HG03575 (cell line): ENCODE data around the gene TMEM53.

Experiments used
- ATAC-seq: cut with Tn5 transposase; IDR thresholded peaks from one replicate; pipeline ENCODE4 v1.9.1; 2021; ENCODE audit not compliant: unreplicated experiment, insufficient number of reproducible peaks, low FRiP score; ENCODE audit errors: extremely low read depth

The TMEM53 gene

DNA sequence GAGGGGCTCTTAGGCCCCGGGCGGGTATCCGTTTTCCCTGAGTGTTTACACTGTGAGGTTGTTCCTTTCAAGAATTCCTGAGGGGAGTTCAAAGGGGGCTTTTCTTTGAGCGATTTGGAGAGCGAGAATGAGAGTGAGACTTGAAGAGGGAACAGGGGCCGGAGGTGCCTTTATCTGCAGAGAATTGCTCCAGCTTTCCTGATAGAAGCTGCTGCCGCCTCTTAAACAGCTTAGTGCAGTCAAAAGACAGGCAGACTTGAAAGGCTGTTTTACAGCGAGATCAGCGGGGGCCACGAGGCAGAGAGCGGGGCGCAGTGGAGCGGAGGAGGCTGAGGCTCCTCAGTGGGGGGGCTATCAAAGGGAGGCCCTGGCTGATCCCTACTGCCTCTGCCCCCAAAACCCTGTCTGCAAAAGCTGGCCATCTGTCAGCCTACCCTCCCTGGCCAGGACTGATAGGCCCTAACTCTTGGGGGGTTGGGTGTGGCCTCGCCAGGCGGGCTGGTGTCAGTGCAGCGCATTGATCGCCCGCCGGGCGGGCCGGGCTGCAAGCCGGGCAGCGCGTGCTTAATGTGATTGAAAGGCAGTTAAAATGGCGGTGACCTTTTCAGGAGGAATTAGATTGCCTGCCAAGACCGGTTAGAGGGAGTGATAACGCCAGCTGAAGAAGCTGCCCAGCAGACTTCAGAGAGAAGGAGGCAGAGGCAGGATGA, 36.4 kb downstream of the TMEM53 start:
- no peak for ATAC-seq

- ATAC-seq, result no peak
Observed at GRCh38 chr1:44636688-44637598, 37.3 kb downstream of the TMEM53 start.

- no peak for ATAC-seq
Observed at GRCh38 chr1:44636083-44636687, 38.1 kb downstream of the TMEM53 start.

DNA sequence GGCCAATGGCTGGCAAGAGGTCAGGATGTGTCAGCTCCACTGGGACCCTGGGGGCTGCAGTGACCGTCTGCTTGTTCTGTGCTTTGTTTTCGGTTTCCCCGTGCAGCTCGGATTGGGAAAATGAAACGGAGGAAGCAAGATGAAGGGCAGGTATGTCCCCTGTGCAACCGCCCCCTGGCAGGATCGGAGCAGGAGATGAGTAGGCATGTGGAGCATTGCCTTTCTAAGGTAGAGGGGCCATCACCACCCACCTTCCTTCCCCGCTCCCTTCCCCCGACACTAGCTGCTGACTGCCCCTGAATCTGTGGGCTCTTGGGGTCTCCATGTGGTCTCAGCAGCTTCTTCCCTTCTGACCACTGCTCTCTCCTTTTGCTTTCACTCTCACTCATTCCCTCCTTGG, 38.8 kb downstream of the TMEM53 start:
- ATAC-seq, result no peak

- no peak for ATAC-seq
Observed at GRCh38 chr1:44634606-44635189, 39.6 kb downstream of the TMEM53 start.

- ATAC-seq, result no peak
Observed at GRCh38 chr1:44632598-44632997, 41.7 kb downstream of the TMEM53 start.

DNA sequence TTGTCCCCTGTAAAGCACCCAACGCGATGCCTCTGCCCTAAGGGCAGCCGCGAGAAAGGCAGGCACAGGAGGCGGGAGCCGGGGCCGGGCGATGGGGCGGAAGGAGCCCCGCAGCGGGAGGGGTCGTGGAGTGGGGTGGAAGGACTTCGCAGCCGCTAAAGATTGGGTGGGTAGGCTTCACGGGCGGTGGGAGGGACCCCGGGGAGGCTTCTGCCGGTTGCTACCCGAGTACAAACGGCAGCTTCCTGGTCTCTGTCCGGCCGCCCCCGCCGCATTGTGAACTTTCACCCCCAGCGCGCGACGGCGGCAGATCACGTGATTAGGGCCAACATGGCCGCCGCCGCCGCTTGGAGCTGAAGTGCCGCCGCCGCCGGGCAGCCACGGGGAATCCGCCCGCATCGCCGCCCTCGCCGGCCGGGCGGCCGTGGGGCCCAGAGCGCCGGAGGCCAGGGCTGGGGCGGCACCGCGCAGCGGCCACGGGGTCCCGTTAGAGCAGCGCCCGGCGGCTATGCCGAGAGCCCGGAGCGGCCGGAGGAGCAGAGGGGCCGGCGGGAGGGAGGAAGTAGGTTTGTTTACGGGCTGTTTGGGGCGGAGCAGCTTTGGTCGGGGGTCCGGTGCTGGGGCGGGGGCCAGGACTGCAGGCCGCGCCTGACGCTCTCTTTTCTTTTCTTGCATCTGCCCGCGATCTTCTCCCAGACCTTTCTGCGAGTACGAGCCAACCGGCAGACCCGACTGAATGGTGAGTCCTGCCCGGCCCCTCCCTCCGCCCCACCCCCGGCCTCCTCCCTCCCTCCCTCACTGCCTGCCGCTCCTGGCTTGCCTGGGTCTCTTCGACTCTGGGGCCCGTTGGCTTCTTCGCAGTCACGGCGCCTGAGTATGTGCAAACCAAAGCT, 42.4 kb downstream of the TMEM53 start:
- no peak for ATAC-seq

DNA sequence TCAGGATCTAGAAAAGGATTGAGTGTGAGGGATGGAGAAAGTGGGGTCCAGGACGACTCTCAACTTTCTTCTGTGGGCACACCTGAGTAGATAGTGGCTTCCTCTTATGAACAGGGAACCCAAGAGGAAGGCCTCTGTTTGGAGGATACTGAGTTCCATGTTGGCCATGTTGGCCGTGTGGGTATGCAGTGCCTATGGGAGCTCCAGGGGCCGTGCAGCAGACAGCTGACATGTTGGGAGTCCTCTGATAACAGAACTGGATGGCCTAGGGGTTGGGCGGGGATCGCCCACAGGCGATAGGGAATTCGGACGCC, 43.0 kb downstream of the TMEM53 start:
- no peak for ATAC-seq

- ATAC-seq, result no peak
Observed at GRCh38 chr1:44630116-44630515, 44.2 kb downstream of the TMEM53 start.

GRCh38 chr1:44628962-44629756, 45.1 kb downstream of the TMEM53 start:
- no peak for ATAC-seq

- no peak for ATAC-seq
Observed at GRCh38 chr1:44625348-44625747, 48.9 kb downstream of the TMEM53 start.

DNA sequence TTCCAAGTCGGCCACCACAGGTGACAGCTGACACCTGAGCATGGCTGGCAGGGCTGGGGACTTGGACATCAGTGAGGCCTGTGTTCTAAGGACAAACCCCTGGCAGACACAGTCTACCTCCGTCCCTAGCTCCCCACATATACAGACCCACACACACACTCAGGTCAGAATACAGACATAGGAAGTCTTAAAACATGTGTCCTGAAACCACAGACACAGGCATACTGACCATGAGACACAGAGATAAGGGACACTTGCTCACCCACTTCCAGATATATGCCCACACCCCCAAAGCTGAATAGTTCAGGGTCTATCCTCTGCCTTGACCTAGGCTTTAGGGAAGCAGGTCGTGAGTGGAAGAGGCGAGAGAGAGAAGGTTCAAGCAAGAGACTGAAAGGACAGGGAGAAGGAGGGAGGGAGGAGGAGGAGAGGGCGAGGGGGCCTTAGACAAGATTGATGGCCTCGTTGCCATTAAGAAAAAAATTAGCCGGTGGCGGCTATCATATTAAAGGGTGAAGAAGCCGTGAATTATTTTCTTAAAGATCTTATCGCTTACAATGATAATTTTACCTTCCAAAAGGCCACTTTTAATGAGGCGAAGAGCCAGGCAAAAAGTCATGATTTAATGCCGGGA, 49.9 kb downstream of the TMEM53 start:
- ATAC-seq, result no peak

DNA sequence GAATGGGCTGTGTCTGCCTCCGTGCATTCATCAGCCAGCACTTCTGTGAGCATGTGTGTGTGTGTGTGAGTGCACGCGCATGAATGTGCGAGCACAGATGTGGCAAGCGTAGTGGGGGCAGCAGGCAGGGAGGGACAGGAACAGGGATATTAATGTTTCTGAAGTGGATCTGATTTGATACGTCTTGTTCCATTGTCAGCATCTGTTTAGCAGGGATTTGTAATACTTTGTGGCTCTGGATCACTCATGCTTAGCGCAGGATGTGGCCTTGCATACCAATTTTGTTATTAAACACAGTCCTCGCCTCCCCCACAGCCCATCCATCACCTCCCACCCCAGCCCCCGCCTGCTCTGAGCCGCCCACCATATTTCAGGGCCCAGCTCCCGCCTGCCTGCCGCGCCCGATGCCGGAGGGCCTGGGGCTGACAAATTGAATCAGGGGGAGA, 52.4 kb downstream of the TMEM53 start:
- no peak for ATAC-seq

DNA sequence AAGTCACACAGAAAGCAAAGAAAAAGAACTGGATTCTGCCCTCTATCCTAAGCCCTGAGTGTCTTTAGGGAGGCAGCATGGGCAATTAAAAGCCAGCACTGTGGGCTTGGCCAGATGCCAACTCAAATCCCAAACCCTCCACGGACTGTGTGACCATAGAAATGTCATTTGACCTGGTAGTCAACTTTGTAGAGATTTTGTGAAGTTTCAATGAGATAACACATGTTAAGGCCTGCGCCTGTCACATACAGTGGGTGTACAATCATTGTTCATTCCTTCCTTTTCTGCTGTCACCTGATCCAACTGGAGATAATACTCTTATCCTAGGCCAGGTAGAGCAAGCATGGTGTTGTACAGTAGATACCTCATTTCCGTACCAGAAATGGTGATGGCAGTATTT, 54.2 kb downstream of the TMEM53 start:
- ATAC-seq, result no peak

- no peak for ATAC-seq
Observed at GRCh38 chr1:44619261-44619900, 54.9 kb downstream of the TMEM53 start.

DNA sequence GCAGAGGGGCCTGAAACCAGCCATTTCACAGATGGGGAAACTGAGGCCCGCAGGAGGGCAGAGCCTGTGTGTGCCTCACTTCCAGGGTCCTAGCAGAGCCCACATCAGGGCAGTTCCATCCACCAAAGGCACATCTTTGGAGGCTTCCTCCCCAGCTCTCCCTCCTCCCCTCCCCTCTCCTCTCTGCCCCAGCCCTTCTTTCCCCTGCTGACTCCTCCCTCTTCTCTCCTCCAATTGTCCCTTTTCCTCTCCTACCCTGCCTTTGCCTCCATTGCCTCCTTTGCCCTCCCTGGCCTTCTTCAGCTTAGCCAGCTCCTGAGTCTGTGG, 56.6 kb downstream of the TMEM53 start:
- no peak for ATAC-seq

- ATAC-seq, result no peak
Observed at GRCh38 chr1:44616991-44617702, 57.1 kb downstream of the TMEM53 start.
